Measurements from ENCODE around the gene AIG1. TPM values are rescaled to one million over a fixed set of nuclear protein-coding genes. Genes with fewer than 3 reads are reported as not detected.

Gene AIG1
- total and polyA plus RNA-seq, 2 donors = 30.7 to 35.6 TPM

- Histone ChIP-seq H3K27ac (ENCODE audit: low read depth) (no peak overlapping the region), H3K36me3 (ENCODE audit: insufficient read depth) (no peaks in the 10 kb centered on the region), H3K4me3 (ENCODE audit: low read depth, low read length) (no peak overlapping the region), H3K4me1 (ENCODE audit: insufficient read depth) (no peaks in the 10 kb centered on the region)
- 96% methylated on average over 1 of the region's 1 CpG for WGBS
- no peak for DNase-seq (ENCODE audit: extremely low spot score)
Measured at GRCh38 chr6:143268439-143268838, 207.8 kb downstream of the AIG1 start.

GRCh38 chr6:143270026-143270425 lies 209.3 kb downstream of the AIG1 start:
- H3K4me3 ChIP-seq (ENCODE audit: low read depth, low read length) = no peak overlapping the region
- WGBS = 93% methylated on average over 1 of the region's 1 CpG
- no peak overlapping the region for H3K27ac ChIP-seq (ENCODE audit: low read depth)
- no peak for DNase-seq (ENCODE audit: extremely low spot score)
- H3K4me1 ChIP-seq (ENCODE audit: insufficient read depth) = no peaks in the 10 kb centered on the region
- no peaks in the 10 kb centered on the region for H3K36me3 ChIP-seq (ENCODE audit: insufficient read depth)

GRCh38 chr6:143271024-143271423 lies 210.3 kb downstream of the AIG1 start:
- Histone ChIP-seq H3K4me1 (ENCODE audit: insufficient read depth) (no peaks in the 10 kb centered on the region), H3K27ac (ENCODE audit: low read depth) (no peak overlapping the region), H3K36me3 (ENCODE audit: insufficient read depth) (no peaks in the 10 kb centered on the region), H3K4me3 (ENCODE audit: low read depth, low read length) (no peak overlapping the region)
- 34% methylated on average over 4 of the region's 4 CpGs for WGBS
- peak; percentile 29 for DNase-seq (ENCODE audit: extremely low spot score)

GRCh38 chr6:143276436-143276835 lies 215.7 kb downstream of the AIG1 start:
- Histone ChIP-seq H3K27ac (ENCODE audit: low read depth) (no peak overlapping the region), H3K4me3 (ENCODE audit: low read depth, low read length) (no peak overlapping the region), H3K4me1 (ENCODE audit: insufficient read depth) (no peaks in the 10 kb centered on the region), H3K36me3 (ENCODE audit: insufficient read depth) (no peaks in the 10 kb centered on the region)
- no peak for DNase-seq (ENCODE audit: extremely low spot score)
- 88% methylated on average over 4 of the region's 4 CpGs for WGBS

GRCh38 chr6:143279385-143279784 lies 218.7 kb downstream of the AIG1 start:
- no peaks in the 10 kb centered on the region for H3K4me1 ChIP-seq (ENCODE audit: insufficient read depth)
- H3K36me3 ChIP-seq (ENCODE audit: insufficient read depth) = no peaks in the 10 kb centered on the region
- DNase-seq (ENCODE audit: extremely low spot score) = no peak
- H3K4me3 ChIP-seq (ENCODE audit: low read depth, low read length) = no peak overlapping the region
- H3K27ac ChIP-seq (ENCODE audit: low read depth) = no peak overlapping the region
- WGBS = 84% methylated on average over 6 of the region's 6 CpGs

GRCh38 chr6:143283887-143284645 lies 223.4 kb downstream of the AIG1 start:
- Histone ChIP-seq H3K4me1 (ENCODE audit: insufficient read depth) (no peaks in the 10 kb centered on the region), H3K36me3 (ENCODE audit: insufficient read depth) (no peaks in the 10 kb centered on the region), H3K27ac (ENCODE audit: low read depth) (no peak overlapping the region), H3K4me3 (ENCODE audit: low read depth, low read length) (no peak overlapping the region)
- DNase-seq (ENCODE audit: extremely low spot score) = peak; percentile 28
- WGBS = 69% methylated on average over 13 of the region's 13 CpGs

GRCh38 chr6:143286251-143286795 lies 225.6 kb downstream of the AIG1 start:
- H3K4me3 ChIP-seq (ENCODE audit: low read depth, low read length) = no peak overlapping the region
- WGBS = 33% methylated on average over 5 of the region's 5 CpGs
- peak; percentile 35 for DNase-seq (ENCODE audit: extremely low spot score)
- H3K36me3 ChIP-seq (ENCODE audit: insufficient read depth) = no peaks in the 10 kb centered on the region
- H3K4me1 ChIP-seq (ENCODE audit: insufficient read depth) = no peaks in the 10 kb centered on the region
- no peak overlapping the region for H3K27ac ChIP-seq (ENCODE audit: low read depth)

GRCh38 chr6:143288923-143289322 lies 228.2 kb downstream of the AIG1 start:
- no peak for DNase-seq (ENCODE audit: extremely low spot score)
- Histone ChIP-seq H3K27ac (ENCODE audit: low read depth) (no peak overlapping the region), H3K4me3 (ENCODE audit: low read depth, low read length) (no peak overlapping the region), H3K4me1 (ENCODE audit: insufficient read depth) (no peaks in the 10 kb centered on the region), H3K36me3 (ENCODE audit: insufficient read depth) (no peaks in the 10 kb centered on the region)
- WGBS = 84% methylated on average over 1 of the region's 1 CpG

- WGBS = 93% methylated on average over 7 of the region's 7 CpGs
Measured at GRCh38 chr6:143290206-143290605, 229.5 kb downstream of the AIG1 start.

GRCh38 chr6:143293523-143293922 lies 232.8 kb downstream of the AIG1 start:
- H3K27ac ChIP-seq (ENCODE audit: low read depth) = no peak overlapping the region
- no peaks in the 10 kb centered on the region for H3K36me3 ChIP-seq (ENCODE audit: insufficient read depth)
- H3K4me3 ChIP-seq (ENCODE audit: low read depth, low read length) = no peak overlapping the region
- DNase-seq (ENCODE audit: extremely low spot score) = no peak
- H3K4me1 ChIP-seq (ENCODE audit: insufficient read depth) = no peaks in the 10 kb centered on the region

More at GRCh38 chr6:143290206-143290605, 229.5 kb downstream of the AIG1 start:
- Histone ChIP-seq H3K4me3 (ENCODE audit: low read depth, low read length) (no peak overlapping the region), H3K36me3 (ENCODE audit: insufficient read depth) (no peaks in the 10 kb centered on the region), H3K4me1 (ENCODE audit: insufficient read depth) (no peaks in the 10 kb centered on the region), H3K27ac (ENCODE audit: low read depth) (no peak overlapping the region)
- DNase-seq (ENCODE audit: extremely low spot score) = no peak

- 58% methylated on average over 1 of the region's 1 CpG for WGBS
- no peak for DNase-seq (ENCODE audit: extremely low spot score)
- H3K4me3 ChIP-seq (ENCODE audit: low read depth, low read length) = no peak overlapping the region
- no peak overlapping the region for H3K27ac ChIP-seq (ENCODE audit: low read depth)
- no peaks in the 10 kb centered on the region for H3K36me3 ChIP-seq (ENCODE audit: insufficient read depth)
- no peaks in the 10 kb centered on the region for H3K4me1 ChIP-seq (ENCODE audit: insufficient read depth)
Measured at GRCh38 chr6:143294265-143294860, 233.7 kb downstream of the AIG1 start.

GRCh38 chr6:143295932-143296331 lies 235.2 kb downstream of the AIG1 start:
- Histone ChIP-seq H3K36me3 (ENCODE audit: insufficient read depth) (no peaks in the 10 kb centered on the region), H3K4me3 (ENCODE audit: low read depth, low read length) (no peak overlapping the region), H3K27ac (ENCODE audit: low read depth) (no peak overlapping the region), H3K4me1 (ENCODE audit: insufficient read depth) (no peaks in the 10 kb centered on the region)
- WGBS = 96% methylated on average over 3 of the region's 3 CpGs
- no peak for DNase-seq (ENCODE audit: extremely low spot score)

- DNase-seq (ENCODE audit: extremely low spot score) = no peak
- H3K36me3 ChIP-seq (ENCODE audit: insufficient read depth) = no peaks in the 10 kb centered on the region
- no peaks in the 10 kb centered on the region for H3K4me1 ChIP-seq (ENCODE audit: insufficient read depth)
- WGBS = 93% methylated on average over 1 of the region's 1 CpG
- H3K4me3 ChIP-seq (ENCODE audit: low read depth, low read length) = no peak overlapping the region
- no peak overlapping the region for H3K27ac ChIP-seq (ENCODE audit: low read depth)
Measured at GRCh38 chr6:143298071-143298470, 237.4 kb downstream of the AIG1 start.

Measured in urinary bladder (tissue), 4 donors.